Chondrocyte (in vitro differentiated cells): ENCODE measurements around the gene AQP5. TPM values are rescaled to one million over a fixed set of nuclear protein-coding genes. Genes with fewer than 3 reads are reported as not detected.

Experiments used
- DNase-seq: peaks from one replicate; pipeline ENCODE4 v3.0.0; 2021; ENCODE audit warnings: mixed read lengths, low spot score
- H3K27ac Mint-ChIP-seq: one replicate; pipeline ENCODE4 v1.8.0; 2021; ENCODE audit warnings: mild to moderate bottlenecking, moderate library complexity, mixed read lengths; ENCODE audit not compliant: unreplicated experiment
- H3K27me3 Mint-ChIP-seq: 2 replicates; pipeline ENCODE4 v1.8.0; 2021; ENCODE audit warnings: low read depth, mixed read lengths
- H3K36me3 Mint-ChIP-seq: 2 replicates; pipeline ENCODE4 v1.8.0; 2021; ENCODE audit warnings: low read depth, mixed read lengths
- H3K4me1 Mint-ChIP-seq: 2 replicates; pipeline ENCODE4 v1.8.0; 2021; ENCODE audit warnings: low read depth, mild to moderate bottlenecking, mixed read lengths
- H3K4me3 Mint-ChIP-seq: one replicate; pipeline ENCODE4 v1.8.0; 2021; ENCODE audit warnings: mild to moderate bottlenecking, moderate library complexity, mixed read lengths; ENCODE audit not compliant: unreplicated experiment
- H3K9me3 Mint-ChIP-seq: 2 replicates; pipeline ENCODE4 v1.8.0; 2021; ENCODE audit warnings: low read depth, mixed read lengths
- CTCF ChIP-seq: fragments of 200-600 bp; sonication (generic); IDR thresholded peaks from 2 replicates; pipeline ENCODE4 v1.5.0; 2021; ENCODE audit warnings: antibody characterized with exemption, mild to moderate bottlenecking, moderate library complexity
- total RNA-seq: library from RNA; stranded (reverse); gene quantifications from 3 replicates; pipeline ENCODE4 v1.2.1, GENCODE V29; 2021

Gene AQP5
- total RNA-seq, 1 donor from 2014 or later = 0.20 TPM

- H3K27me3 Mint-ChIP-seq = no peaks in the 10 kb centered on the region
- no peak for DNase-seq
- no peaks in the 10 kb centered on the region for H3K4me1 Mint-ChIP-seq
- H3K36me3 Mint-ChIP-seq = no peaks in the 10 kb centered on the region
- H3K4me3 Mint-ChIP-seq = no peak overlapping the region
- H3K9me3 Mint-ChIP-seq = no peaks in the 10 kb centered on the region
- no peak for TF ChIP-seq CTCF
- H3K27ac Mint-ChIP-seq = no peak overlapping the region
These were observed 36.1 kb upstream of the AQP5 start for GRCh38 chr12:49925433-49926204.

- peaks cover 7% of the 10 kb centered on the region for H3K4me1 Mint-ChIP-seq
- no peak overlapping the region for H3K27ac Mint-ChIP-seq
- H3K36me3 Mint-ChIP-seq = no peaks in the 10 kb centered on the region
- H3K4me3 Mint-ChIP-seq = no peak overlapping the region
- no peaks in the 10 kb centered on the region for H3K27me3 Mint-ChIP-seq
- no peak for DNase-seq
- H3K9me3 Mint-ChIP-seq = no peaks in the 10 kb centered on the region
- no peak for TF ChIP-seq CTCF
These were observed 33.2 kb upstream of the AQP5 start for GRCh38 chr12:49928471-49928870.

- Mint-ChIP-seq H3K27ac (no peak overlapping the region), H3K36me3 (no peaks in the 10 kb centered on the region), H3K27me3 (no peaks in the 10 kb centered on the region), H3K9me3 (peaks cover 1% of the 10 kb centered on the region), H3K4me3 (no peak overlapping the region), H3K4me1 (peaks cover 13% of the 10 kb centered on the region)
- no peak for TF ChIP-seq CTCF
- DNase-seq = no peak
These were observed 32.1 kb upstream of the AQP5 start for GRCh38 chr12:49929581-49929980.

- no peak overlapping the region for H3K27ac Mint-ChIP-seq
- no peaks in the 10 kb centered on the region for H3K36me3 Mint-ChIP-seq
- DNase-seq = no peak
- H3K4me1 Mint-ChIP-seq = peaks cover 13% of the 10 kb centered on the region
- TF ChIP-seq CTCF = no peak
- no peak overlapping the region for H3K4me3 Mint-ChIP-seq
- peaks cover 5% of the 10 kb centered on the region for H3K9me3 Mint-ChIP-seq
- no peaks in the 10 kb centered on the region for H3K27me3 Mint-ChIP-seq
These were observed 31.0 kb upstream of the AQP5 start for GRCh38 chr12:49930515-49931288.

- Mint-ChIP-seq H3K36me3 (no peaks in the 10 kb centered on the region), H3K27me3 (no peaks in the 10 kb centered on the region)
- no peak for TF ChIP-seq CTCF
These were observed 29.6 kb upstream of the AQP5 start for GRCh38 chr12:49932023-49932422.

More at GRCh38 chr12:49932023-49932422, 29.6 kb upstream of the AQP5 start:
- Mint-ChIP-seq H3K27ac (no peak overlapping the region), H3K4me3 (no peak overlapping the region), H3K4me1 (peaks cover 13% of the 10 kb centered on the region), H3K9me3 (peaks cover 5% of the 10 kb centered on the region)
- DNase-seq = no peak
